Liver (tissue), 3 donors: Measurements from ENCODE around the gene ESRRB.

Experiments
- CTCF ChIP-seq: fragments of 150-350 bp; IDR thresholded peaks from 2 replicates; pipeline ENCODE4 v1.5.1; 2017; ENCODE audit warnings: improper control_type of control experiment, low read depth, low read length; ENCODE audit not compliant: missing input control
- EGR1 ChIP-seq, 2 donors: IDR thresholded peaks; 2 replicates each; pipeline ENCODE4 v1.6.1; 2016 to 2018; ENCODE audit warnings: antibody characterized with exemption in 2 of 2, low read depth in 2 of 2
- GABPA ChIP-seq, 2 donors: IDR thresholded peaks in 1 of 2; conservative IDR thresholded peaks in 1 of 2; 2 replicates each; pipeline ENCODE4 v1.6.1; 2016; ENCODE audit warnings: antibody characterized with exemption in 2 of 2, mild to moderate bottlenecking in 1 of 2, moderate library complexity in 1 of 2
- JUND ChIP-seq, 2 donors: IDR thresholded peaks; 2 replicates each; pipeline ENCODE4 v1.6.1; 2016; ENCODE audit warnings: antibody characterized with exemption in 2 of 2
- RAD21 ChIP-seq, 2 donors: IDR thresholded peaks; 2 replicates each; pipeline ENCODE4 v1.6.1; 2016; ENCODE audit warnings: antibody characterized with exemption in 2 of 2, mild to moderate bottlenecking in 2 of 2
- REST ChIP-seq: IDR thresholded peaks from 2 replicates; pipeline ENCODE4 v1.6.1; 2016; ENCODE audit warnings: antibody characterized with exemption, mild to moderate bottlenecking
- RXRA ChIP-seq, 2 donors: IDR thresholded peaks; 2 replicates each; pipeline ENCODE4 v1.6.1; 2017 to 2018; ENCODE audit warnings: antibody characterized with exemption in 2 of 2, mild to moderate bottlenecking in 1 of 2
- SP1 ChIP-seq: IDR thresholded peaks from 2 replicates; pipeline ENCODE4 v1.6.1; 2018; ENCODE audit warnings: antibody characterized with exemption, mild to moderate bottlenecking
- TAF1 ChIP-seq: conservative IDR thresholded peaks from 2 replicates; pipeline ENCODE4 v1.6.1; 2016; ENCODE audit warnings: antibody characterized with exemption, mild to moderate bottlenecking
- ZBTB33 ChIP-seq: IDR thresholded peaks from 2 replicates; pipeline ENCODE4 v1.6.1; 2016; ENCODE audit warnings: antibody characterized with exemption
- donor health status: healthy.
- donor health status: healthy.

- TF ChIP-seq GABPA (IDR thresholded peaks at IDR 0.05 in 1 of 2, conservative IDR thresholded peaks at IDR 0.05 in 1 of 2) (no peak), CTCF (no peak), REST (no peak), RXRA (IDR thresholded peaks at IDR 0.05) (no peak), RAD21 (IDR thresholded peaks at IDR 0.05) (no peak), ZBTB33 (no peak), JUND (IDR thresholded peaks at IDR 0.05) (no peak), TAF1 (no peak), EGR1 (IDR thresholded peaks at IDR 0.05; ENCODE audit: low read depth in 2 of 2) (no peak), SP1 (no peak)
Measured at GRCh38 chr14:76457841-76458240, 81.9 kb downstream of the ESRRB start.
